ENCODE results near the gene PALD1.

- no peak for TF ChIP-seq POLR2AphosphoS5 (IDR thresholded peaks at IDR 0.05; ENCODE audit: insufficient read depth in 1 of 2, low read depth in 1 of 2)
- no peak for TF ChIP-seq POLR2A (IDR thresholded peaks at IDR 0.05)
- TF ChIP-seq CTCF (IDR thresholded peaks at IDR 0.05): no peak
Observed at GRCh38 chr10:70482982-70483760, 4.6 kb downstream of the PALD1 start.
